BJ (cell line): ENCODE measurements around the gene RAI1. TPM values are rescaled to one million over a fixed set of nuclear protein-coding genes. Genes with fewer than 3 reads are reported as not detected.

ENCODE experiments used
- CTCF ChIA-PET: fragments of 350-600 bp; formaldehyde crosslinking; extraction: SDS; loops from one replicate; lab custom pipeline; 2021; ENCODE audit warnings: antibody characterized with exemption, inconsistent platforms; lab: Yijun Ruan, JAX
- POLR2A ChIA-PET: fragments of 300-600 bp; sonication (Branson Sonifier 250); formaldehyde crosslinking; extraction: SDS; loops from one replicate; lab custom pipeline; 2021; ENCODE audit warnings: antibody characterized with exemption; lab: Charles Lee
- DNase-seq: peaks from one replicate; pipeline ENCODE4 v3.0.0-alpha.2; 2011; ENCODE audit warnings: low read depth
- H3K27me3 ChIP-seq: 2 replicates; pipeline ENCODE4 v1.6.0; 2011; ENCODE audit warnings: low read length; ENCODE audit not compliant: control insufficient read depth, insufficient read depth
- H3K36me3 ChIP-seq: 2 replicates; pipeline ENCODE4 v1.5.1; 2011; ENCODE audit warnings: low read length; ENCODE audit not compliant: control insufficient read depth, insufficient read depth
- H3K4me3 ChIP-seq: 2 replicates; pipeline ENCODE4 v1.5.1; 2011; ENCODE audit warnings: low read depth, mild to moderate bottlenecking, control low read depth, low read length
- CTCF ChIP-seq: IDR thresholded peaks from 2 replicates; pipeline ENCODE4 v1.5.1; 2011; ENCODE audit warnings: low read depth, mild to moderate bottlenecking, control low read depth, inconsistent platforms, low read length, moderate library complexity; ENCODE audit not compliant: insufficient read depth
- polyA plus RNA-seq: library from polyadenylated mRNA; depleted of rRNA; stranded (reverse); fragments of >200 nt; gene quantifications from 2 replicates; pipeline ENCODE4 v1.2.3, GENCODE V29; 2011

Gene RAI1
- polyA plus RNA-seq, 1 experiment = 2.4 TPM

GRCh38 chr17:17783825-17784656 is 102.8 kb downstream of the RAI1 start:
- no peak for DNase-seq
- Histone ChIP-seq H3K4me3 (no peak overlapping the region), H3K27me3 (no peaks in the 10 kb centered on the region), H3K36me3 (0 out of 2 replicates have a peak, but pooled peaks cover 2% of the 10 kb centered on the region)
- POLR2A ChIA-PET = no interaction called here
- CTCF ChIA-PET = interaction anchor here (0.6 to 1.8 kb wide), 6 partner anchors 11 to 117 kb away, joined by 3 to 7 read pairs (median 3); no protein-coding TSS in a partner anchor
- no peak for TF ChIP-seq CTCF

GRCh38 chr17:17784657-17785267 is 103.5 kb downstream of the RAI1 start:
- TF ChIP-seq CTCF = peak; percentile 20; the same call in 1 of the 2 replicates
- DNase-seq = no peak
- Histone ChIP-seq H3K4me3 (no peak overlapping the region), H3K27me3 (no peaks in the 10 kb centered on the region), H3K36me3 (0 out of 2 replicates have a peak, but pooled peaks cover 2% of the 10 kb centered on the region)
- POLR2A ChIA-PET = no interaction called here
- CTCF ChIA-PET = interaction anchor here (0.6 to 1.8 kb wide), 7 partner anchors 8 to 118 kb away, joined by 3 to 7 read pairs (median 3); no protein-coding TSS in a partner anchor

GRCh38 chr17:17785407-17785806 is 104.1 kb downstream of the RAI1 start:
- DNase-seq = no peak
- H3K36me3 ChIP-seq = 0 out of 2 replicates have a peak, but pooled peaks cover 2% of the 10 kb centered on the region
- H3K4me3 ChIP-seq = no peak overlapping the region
- no peaks in the 10 kb centered on the region for H3K27me3 ChIP-seq
- ChIA-PET POLR2A (no interaction called here), CTCF (interaction anchor here (1.2 to 1.8 kb wide), 3 partner anchors 8 to 105 kb away, joined by 3 to 7 read pairs (median 4); no protein-coding TSS in a partner anchor)
- TF ChIP-seq CTCF = no peak

GRCh38 chr17:17786998-17787397 is 105.7 kb downstream of the RAI1 start:
- Histone ChIP-seq H3K4me3 (no peak overlapping the region), H3K27me3 (no peaks in the 10 kb centered on the region), H3K36me3 (0 out of 2 replicates have a peak, but pooled peaks cover 2% of the 10 kb centered on the region)
- no peak for DNase-seq
- POLR2A ChIA-PET = no interaction called here
- CTCF ChIA-PET = interaction anchor here (0.6 to 1.6 kb wide), 4 partner anchors 13 to 106 kb away, joined by 3 to 4 read pairs (median 3); no protein-coding TSS in a partner anchor
- TF ChIP-seq CTCF = no peak

- DNase-seq = no peak
- POLR2A ChIA-PET = no interaction called here
- no peak overlapping the region for H3K4me3 ChIP-seq
- CTCF ChIA-PET = interaction anchor here (0.6 to 0.7 kb wide), 2 partner anchors 13 to 52 kb away, joined by 3 read pairs; no protein-coding TSS in a partner anchor
- H3K27me3 ChIP-seq = no peaks in the 10 kb centered on the region
- no peak for TF ChIP-seq CTCF
- H3K36me3 ChIP-seq = 0 out of 2 replicates have a peak, but pooled peaks cover 2% of the 10 kb centered on the region
Observed at GRCh38 chr17:17787568-17787967, 106.3 kb downstream of the RAI1 start.
